Measurements from ENCODE around the gene CDK3.
A peak's percentile ranks its signal among the peaks of the same experiment; 100 is the strongest.
"Not testable (repeated sequence)": the region's sequence is repeated elsewhere in the genome, so short reads cannot be mapped to it uniquely, and the experiment has no call there.

CDK3 gene

GRCh38 chr17:76000755-76001521 is at the start of gene CDK3:
CDK3 (plus strand) TSS chr17:76000855; CDS start chr17:76001426, 571 bp downstream.
- no peak for DNase-seq

DNA sequence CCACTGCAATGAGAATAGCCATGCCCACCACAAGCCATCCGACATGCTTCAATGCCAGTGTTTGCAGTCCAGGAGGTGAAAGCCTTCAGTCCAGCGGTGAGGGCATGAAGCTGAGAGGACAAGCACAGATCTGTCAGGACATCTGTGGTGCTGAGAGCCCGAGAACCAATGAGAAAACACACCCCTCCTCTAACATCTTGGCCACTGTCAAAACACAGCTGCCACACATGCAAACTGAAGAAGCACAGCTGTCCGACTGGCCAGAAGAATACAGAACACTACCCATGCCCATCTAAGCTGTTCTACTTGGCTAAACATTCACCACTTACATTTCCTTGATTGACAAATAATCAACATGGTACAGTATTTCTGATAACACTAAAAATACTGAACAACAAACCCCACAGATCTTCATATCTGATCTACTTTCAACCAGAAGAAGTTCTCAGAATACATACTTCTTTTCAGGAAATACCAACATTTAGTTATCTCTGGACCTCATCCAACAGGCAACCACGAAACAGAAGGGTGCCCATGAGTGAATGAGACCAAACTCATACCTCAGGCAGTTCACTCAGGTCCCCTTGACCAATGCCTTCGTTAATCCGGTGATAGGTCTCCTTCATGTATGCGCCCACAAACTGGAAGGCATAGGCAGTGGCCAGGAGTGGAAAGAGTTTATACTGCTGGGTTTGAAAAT is 49.6 kb upstream of the CDK3 start:
- no peak for DNase-seq

DNA sequence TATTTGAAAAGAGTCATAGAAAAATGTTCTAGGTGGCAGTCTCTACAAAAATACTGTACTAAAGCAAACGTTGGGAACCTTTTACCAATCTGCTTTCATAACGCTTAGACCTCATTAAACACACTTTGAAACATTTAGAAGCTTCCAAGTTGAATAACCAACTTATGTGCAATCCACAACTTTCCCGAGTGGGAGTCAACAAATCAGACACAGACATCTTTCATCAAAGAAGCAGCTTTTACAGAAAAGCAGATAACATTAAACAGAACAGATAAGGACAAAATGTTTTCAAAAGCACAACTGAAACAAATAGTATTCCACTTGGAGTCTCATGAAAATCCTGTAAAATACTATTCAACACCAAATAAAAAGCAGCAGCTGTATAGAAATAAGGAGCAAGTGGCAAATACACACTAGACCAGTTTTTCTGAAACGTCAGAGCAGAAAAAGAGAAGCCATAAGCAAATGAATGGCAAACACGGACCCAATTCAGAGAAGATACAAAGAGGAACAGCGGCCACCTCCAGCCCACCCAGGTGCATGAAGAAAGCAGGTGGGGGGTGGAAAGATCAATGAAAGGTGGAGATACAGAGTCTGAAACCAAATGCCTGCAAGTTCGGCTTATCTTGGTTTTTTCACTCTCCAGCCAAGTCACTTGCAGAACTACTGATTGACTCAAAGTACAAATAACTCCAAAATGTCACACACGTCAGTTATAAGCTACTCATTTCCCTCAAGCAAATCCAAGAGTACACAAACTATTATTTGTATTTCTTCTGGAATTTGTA is 41.4 kb upstream of the CDK3 start:
- no peak for DNase-seq

DNA sequence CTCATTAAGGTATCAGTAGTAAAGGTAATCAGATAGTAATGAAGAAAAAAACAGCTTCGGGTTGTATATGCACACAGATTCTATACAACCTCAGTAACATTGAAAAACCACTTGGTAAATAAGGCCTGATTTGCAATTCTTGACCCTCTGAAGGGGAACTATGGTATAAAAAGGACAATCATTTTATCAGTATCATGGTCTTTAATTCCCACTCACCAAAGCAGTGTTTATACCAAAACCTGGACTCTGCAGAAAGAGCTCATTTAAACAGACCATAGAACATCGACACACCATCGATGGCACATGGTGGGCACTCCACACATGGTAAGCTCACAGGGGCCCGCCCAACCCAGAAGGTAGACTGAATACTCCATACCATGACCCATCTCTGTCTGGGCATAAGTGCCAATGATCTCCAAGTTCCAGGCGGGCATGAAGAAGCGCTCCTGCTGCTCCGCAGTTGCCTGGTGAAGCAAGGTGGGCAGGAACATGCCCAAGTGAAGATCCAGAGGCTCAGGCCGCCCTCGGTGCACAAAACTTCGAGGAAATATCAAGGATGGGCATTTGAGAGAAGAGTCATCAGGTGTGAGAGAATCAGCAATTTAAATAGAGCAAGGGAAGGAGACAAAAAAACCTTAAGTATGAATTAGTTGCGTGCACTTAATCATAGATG is 40.7 kb upstream of the CDK3 start:
- DNase-seq = no peak

DNA sequence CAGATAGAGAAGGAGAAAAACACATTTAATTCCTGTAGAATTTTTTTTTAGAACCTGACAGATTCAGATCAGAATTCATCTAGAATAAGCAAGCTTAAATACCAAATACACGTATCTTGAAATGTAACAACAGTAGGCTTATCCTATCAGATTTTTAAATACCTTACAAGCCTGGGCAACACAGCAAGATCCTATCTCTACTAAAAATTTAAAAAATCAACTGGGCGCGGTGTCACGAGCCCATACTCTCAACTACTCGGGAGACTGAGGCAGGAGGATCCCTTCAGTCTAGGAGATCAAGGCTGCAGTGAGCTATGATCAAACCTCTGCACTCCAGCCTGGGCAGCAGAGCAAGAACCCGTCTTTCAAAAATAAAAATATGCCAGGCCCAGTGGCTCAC is 35.2 kb upstream of the CDK3 start:
- DNase-seq = no peak

GRCh38 chr17:75969044-75969443 is 31.6 kb upstream of the CDK3 start:
- DNase-seq = not testable (repeated sequence)

GRCh38 chr17:75970011-75970523 is 30.6 kb upstream of the CDK3 start:
- DNase-seq = no peak

DNA sequence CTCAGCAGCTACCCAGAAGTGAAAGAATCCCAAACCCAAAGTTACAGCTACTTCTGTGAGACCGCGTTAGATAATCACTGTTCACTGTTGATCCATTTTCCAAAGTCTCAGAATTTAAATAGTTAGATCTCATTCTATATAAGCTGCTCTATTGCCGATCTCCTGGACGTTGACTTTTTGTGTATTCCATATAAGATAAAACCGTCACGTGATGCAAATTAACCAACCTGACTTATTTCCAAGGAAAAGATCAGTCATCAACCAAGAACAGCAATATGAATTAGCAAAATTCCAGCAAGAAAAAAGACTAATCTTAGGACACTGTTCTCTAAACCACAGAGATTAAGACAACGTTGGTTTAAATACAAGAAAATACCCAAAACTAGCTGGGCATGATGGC is 30.0 kb upstream of the CDK3 start:
- DNase-seq = no peak

DNA sequence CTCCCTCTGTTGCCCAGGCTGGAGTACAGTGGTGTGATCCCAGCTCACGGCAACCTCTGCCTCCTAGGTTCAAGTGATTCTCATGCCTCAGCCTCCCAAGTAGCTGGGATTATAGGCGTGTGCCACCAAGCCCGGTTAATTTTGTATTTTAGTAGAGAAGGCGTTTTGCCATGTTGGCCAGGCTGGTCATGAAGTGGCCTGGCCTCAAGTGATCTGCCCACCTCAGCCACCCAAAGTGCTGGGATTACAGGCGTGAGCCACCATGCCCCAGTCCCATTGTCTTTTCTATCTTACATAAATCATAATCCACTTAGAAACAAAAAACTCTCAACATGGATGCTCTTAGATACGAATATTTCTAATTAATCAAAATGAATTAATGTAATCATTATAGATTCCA is 25.5 kb upstream of the CDK3 start:
- DNase-seq = not testable (repeated sequence)

DNA sequence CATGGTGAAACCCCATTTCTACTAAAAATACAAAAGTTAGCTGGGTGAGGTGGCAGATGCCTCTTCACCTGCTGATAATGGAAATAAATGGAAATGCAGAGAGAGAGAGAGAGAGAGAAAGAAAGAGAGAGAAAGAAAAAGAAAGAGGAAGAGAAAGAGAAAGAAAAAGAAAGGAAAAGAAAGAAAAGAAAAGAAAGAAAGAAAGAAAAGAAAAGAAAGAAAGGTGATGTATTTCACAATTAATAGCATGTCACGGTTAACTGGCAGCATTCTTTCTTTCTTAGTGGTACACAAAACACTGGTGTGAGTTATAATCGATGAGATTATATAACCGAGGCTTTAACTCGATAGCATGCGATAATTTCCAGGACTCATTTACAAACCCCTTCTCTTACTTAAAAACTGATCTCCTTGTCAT is 24.9 kb upstream of the CDK3 start:
- DNase-seq = no peak

DNA sequence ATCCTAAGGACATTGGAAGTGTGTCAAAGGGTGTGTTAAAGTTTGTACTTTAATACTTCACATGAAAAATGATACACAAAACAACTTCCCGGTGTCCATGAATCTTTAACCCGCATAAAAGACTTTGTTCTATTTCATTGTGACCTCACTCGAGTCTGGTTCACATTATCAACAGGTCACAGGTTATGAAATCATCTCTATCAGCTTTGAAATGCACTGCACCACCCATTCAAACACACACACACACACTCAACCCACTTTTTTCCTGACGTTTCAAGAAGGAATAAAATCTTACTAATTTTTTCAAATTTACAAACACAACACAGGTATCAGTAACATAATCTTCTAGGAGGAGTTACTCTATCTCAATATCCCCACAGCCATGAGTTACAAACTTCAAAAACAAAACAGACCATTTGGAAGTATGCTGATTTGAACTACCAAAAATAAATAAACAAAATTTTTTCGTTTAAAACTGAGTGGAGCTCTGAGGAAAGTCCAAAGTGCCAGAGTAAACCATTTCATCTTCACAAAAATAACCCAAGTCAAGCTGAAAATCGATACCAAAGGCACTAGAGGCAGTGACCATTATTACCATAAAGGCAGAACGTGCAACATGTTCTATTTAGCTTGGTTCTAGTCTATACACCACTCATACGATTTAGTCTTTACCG is 24.3 kb upstream of the CDK3 start:
- DNase-seq = no peak

DNA sequence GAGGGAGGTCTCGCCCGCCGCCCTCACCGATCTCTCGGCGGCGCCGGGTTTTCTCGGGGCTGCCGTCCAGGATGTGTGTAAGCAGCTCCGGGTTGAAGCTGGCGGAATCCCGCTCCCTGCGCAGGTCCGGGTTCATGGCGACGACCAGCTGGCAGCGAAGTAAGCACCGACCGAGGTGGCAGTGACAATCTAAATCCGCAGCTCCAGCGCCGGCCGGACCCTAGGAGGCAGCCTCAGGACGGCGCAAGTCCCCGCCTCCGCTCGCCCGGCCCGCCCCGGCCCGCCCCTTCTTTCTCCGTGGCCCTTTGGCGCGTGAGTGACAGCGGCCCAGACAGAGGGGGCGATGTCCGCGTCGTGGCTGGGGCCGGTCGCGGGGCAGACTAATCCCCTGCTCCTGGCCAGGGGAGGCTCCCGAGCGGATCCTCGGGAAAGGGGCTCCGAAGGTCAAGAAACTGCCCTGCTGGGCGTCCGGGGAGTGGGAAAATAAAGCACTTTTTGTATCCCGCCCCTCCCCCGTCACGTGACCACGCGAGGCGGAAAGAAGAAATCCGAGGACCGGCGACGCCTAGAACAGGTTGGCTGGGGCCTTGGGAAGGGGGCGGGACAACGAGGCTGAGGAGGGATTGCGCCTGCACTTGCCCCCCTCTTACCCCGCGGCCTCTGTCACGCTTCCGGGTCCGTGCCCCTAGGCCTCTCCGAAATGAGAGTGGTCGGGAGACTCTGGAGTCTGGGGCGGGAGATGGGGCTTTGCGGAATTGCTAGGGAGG is 21.5 kb upstream of the CDK3 start, which contains the start of the genes ACOX1 and TEN1:
Gene ACOX1, minus strand, starts transcription at position 229 of the 767 bp plus-strand sequence. Its CDS starts 93 bp downstream, at position 136.
Gene TEN1, plus strand, starts transcription at position 303 of the 767 bp plus-strand sequence. CDS start 6,953 bp downstream, outside the sequence.
- DNase-seq = peak; percentile 92

GRCh38 chr17:75979705-75980187 is 20.9 kb upstream of the CDK3 start:
- peak; percentile 42 for DNase-seq

GRCh38 chr17:75980188-75981018 is 20.3 kb upstream of the CDK3 start:
- DNase-seq = no peak

DNA sequence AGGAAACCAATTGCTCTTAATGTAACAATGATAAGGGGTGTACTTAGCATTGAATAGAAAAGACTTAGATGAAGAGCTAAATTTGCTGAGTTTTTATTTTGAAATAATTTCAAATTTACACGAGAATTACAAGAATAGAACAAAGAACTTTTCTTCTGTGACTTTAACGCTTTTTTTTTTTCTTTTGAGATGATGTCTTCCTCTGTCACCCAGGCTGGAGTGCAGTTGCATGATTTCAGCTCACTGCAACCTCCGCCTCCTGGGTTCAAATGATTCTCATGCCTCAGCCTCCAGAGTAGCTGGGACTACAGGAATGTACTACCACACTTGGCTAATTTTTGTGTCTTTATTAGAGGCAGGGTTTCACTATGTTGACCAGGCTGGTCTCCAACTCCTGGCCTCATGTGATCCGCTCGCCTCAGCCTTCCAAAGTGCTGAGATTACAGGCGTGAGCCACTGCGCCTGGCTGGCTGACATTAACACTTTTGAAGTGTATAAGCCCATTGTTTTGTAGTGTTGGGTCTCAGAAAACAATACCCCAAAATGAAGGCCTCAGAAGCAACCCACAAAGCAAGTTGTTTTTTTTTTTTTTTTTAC is 19.5 kb upstream of the CDK3 start:
- no peak for DNase-seq

- no peak for DNase-seq
Measured at GRCh38 chr17:75983501-75984181, 17.0 kb upstream of the CDK3 start.

DNA sequence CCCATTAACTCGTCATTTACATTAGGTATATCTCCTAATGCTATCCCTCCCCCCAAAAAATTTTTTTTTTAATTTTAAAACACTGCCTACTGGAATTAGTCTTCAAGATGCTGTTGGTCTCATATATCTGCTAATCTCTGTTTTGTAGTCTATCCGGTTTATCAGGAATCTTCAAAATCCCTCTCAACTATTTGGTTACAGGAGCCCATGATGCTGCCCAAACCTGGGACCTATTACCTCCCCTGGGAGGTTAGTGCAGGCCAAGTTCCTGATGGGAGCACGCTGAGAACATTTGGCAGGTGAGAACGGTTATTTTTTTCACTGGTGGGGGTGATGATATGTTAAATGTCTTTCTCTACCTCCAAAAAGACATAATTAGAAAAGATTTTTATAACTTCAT is 14.7 kb upstream of the CDK3 start:
- DNase-seq = no peak

DNA sequence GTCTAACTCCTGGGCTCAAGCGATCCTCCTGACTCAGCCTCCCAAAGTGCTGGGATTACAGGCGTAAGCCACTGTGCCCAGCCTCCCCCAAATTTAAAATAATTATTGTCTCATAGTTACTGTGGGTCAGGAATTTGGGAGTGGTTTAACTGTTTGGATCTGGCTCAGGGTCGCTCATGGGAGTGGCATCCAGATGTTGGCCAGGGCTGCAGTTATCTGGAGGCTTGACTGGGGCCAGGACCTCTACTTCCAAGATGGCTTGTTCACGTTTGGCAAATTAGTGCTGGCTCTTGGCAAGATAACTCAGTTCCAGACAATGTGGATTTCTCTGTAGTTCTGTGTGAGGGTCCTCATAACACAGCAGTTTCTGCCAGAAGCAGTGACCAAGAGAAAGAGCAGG is 13.6 kb upstream of the CDK3 start:
- DNase-seq = no peak

GRCh38 chr17:75991396-75991795 is 9.3 kb upstream of the CDK3 start:
- no peak for DNase-seq

Data from NCI-H526 treated with DMSO at 0.1 percent for 48 hours (cell line).